Measurements from ENCODE around the gene FRMPD3. TPM values are rescaled to one million over a fixed set of nuclear protein-coding genes. Genes with fewer than 3 reads are reported as not detected.

FRMPD3 gene
- total and polyA plus RNA-seq, 10 of the 15 experiments (the other 5 are each of a cell fraction or from before 2014, with no cell fraction given) = 0.01 to 0.06 (median 0.05) TPM; not detected in 6

DNA sequence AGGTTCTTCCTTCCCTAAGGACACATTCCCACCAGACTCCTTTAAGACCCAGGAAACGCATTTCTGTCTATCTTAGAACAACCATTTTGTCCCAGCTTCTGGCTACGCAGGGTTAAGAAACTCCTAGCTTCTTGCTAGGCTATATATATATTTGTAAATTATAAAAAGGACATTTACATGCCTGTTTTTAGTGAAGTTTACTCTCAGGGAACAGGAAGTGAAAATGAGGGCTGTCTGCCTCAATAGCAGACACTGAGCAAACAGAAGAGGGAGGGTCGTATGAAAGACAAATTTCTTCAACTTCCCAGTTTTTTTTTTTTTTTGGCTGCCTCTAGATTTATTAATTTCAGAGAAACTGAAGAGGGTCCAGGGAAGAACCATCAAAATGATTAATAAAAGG, 9.3 kb upstream of the FRMPD3 start (continued):
- TF ChIP-seq, protein P1, sequence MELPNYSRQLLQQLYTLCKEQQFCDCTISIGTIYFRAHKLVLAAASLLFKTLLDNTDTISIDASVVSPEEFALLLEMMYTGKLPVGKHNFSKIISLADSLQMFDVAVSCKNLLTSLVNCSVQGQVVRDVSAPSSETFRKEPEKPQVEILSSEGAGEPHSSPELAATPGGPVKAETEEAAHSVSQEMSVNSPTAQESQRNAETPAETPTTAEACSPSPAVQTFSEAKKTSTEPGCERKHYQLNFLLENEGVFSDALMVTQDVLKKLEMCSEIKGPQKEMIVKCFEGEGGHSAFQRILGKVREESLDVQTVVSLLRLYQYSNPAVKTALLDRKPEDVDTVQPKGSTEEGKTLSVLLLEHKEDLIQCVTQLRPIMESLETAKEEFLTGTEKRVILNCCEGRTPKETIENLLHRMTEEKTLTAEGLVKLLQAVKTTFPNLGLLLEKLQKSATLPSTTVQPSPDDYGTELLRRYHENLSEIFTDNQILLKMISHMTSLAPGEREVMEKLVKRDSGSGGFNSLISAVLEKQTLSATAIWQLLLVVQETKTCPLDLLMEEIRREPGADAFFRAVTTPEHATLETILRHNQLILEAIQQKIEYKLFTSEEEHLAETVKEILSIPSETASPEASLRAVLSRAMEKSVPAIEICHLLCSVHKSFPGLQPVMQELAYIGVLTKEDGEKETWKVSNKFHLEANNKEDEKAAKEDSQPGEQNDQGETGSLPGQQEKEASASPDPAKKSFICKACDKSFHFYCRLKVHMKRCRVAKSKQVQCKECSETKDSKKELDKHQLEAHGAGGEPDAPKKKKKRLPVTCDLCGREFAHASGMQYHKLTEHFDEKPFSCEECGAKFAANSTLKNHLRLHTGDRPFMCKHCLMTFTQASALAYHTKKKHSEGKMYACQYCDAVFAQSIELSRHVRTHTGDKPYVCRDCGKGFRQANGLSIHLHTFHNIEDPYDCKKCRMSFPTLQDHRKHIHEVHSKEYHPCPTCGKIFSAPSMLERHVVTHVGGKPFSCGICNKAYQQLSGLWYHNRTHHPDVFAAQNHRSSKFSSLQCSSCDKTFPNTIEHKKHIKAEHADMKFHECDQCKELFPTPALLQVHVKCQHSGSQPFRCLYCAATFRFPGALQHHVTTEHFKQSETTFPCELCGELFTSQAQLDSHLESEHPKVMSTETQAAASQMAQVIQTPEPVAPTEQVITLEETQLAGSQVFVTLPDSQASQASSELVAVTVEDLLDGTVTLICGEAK (IDR thresholded peaks at IDR 0.05; ENCODE audit: borderline replicate concordance) = no peak
- TF ChIP-seq CREB1 (IDR thresholded peaks at IDR 0.05; ENCODE audit: low read depth) = no peak
- no peak for TF ChIP-seq JUNB (IDR thresholded peaks at IDR 0.05)
- no peak for TF ChIP-seq PAX5 (IDR thresholded peaks at IDR 0.05; ENCODE audit: borderline replicate concordance, low read depth, low read length)
- TF ChIP-seq POLR2AphosphoS2 (IDR thresholded peaks at IDR 0.05; ENCODE audit: low read depth, low read length) = no peak
- TF ChIP-seq, protein P2, sequence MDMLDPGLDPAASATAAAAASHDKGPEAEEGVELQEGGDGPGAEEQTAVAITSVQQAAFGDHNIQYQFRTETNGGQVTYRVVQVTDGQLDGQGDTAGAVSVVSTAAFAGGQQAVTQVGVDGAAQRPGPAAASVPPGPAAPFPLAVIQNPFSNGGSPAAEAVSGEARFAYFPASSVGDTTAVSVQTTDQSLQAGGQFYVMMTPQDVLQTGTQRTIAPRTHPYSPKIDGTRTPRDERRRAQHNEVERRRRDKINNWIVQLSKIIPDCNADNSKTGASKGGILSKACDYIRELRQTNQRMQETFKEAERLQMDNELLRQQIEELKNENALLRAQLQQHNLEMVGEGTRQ (IDR thresholded peaks at IDR 0.05; ENCODE audit: borderline replicate concordance, low read depth, low read length) = no peak
- TF ChIP-seq ZSCAN29 (IDR thresholded peaks at IDR 0.05) = no peak
- no peak for TF ChIP-seq FOXM1 (IDR thresholded peaks at IDR 0.05; ENCODE audit: low read depth, low read length)
- TF ChIP-seq WRNIP1 (IDR thresholded peaks at IDR 0.05; ENCODE audit: borderline replicate concordance, low read depth, low read length) = no peak
- no peak for TF ChIP-seq HDAC2 (IDR thresholded peaks at IDR 0.05)
